ENCODE data around the gene TRAF7.
A peak's percentile ranks its signal among the peaks of the same experiment; 100 is the strongest.

TRAF7 gene

DNA sequence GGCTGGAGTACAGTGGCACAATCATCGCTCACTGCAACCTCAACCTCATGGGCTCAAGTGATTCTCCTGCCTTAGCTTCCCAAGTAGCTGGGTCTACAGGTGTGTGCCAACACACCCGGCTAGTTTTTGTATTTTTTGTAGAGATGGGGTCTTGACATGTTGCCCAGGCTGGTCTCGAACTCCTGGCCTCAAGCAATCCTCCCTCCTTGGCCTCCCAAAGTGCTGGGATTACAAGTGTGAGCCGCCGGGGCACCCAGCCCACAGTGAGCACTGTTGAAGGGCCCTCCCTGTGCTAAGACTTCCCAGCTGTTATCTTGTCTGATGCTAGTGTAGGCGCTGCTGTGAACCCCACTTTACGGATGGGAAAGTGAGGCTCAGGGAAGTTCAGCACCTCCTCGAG is 32.8 kb downstream of the TRAF7 start:
- no peak for DNase-seq (ENCODE audit: low read depth)
- TF ChIP-seq, protein P1, sequence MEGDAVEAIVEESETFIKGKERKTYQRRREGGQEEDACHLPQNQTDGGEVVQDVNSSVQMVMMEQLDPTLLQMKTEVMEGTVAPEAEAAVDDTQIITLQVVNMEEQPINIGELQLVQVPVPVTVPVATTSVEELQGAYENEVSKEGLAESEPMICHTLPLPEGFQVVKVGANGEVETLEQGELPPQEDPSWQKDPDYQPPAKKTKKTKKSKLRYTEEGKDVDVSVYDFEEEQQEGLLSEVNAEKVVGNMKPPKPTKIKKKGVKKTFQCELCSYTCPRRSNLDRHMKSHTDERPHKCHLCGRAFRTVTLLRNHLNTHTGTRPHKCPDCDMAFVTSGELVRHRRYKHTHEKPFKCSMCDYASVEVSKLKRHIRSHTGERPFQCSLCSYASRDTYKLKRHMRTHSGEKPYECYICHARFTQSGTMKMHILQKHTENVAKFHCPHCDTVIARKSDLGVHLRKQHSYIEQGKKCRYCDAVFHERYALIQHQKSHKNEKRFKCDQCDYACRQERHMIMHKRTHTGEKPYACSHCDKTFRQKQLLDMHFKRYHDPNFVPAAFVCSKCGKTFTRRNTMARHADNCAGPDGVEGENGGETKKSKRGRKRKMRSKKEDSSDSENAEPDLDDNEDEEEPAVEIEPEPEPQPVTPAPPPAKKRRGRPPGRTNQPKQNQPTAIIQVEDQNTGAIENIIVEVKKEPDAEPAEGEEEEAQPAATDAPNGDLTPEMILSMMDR (conservative IDR thresholded peaks at IDR 0.05; ENCODE audit: low read length) = no peak
- H3K4me3 ChIP-seq (ENCODE audit: low read length) = no peak overlapping the region

DNA sequence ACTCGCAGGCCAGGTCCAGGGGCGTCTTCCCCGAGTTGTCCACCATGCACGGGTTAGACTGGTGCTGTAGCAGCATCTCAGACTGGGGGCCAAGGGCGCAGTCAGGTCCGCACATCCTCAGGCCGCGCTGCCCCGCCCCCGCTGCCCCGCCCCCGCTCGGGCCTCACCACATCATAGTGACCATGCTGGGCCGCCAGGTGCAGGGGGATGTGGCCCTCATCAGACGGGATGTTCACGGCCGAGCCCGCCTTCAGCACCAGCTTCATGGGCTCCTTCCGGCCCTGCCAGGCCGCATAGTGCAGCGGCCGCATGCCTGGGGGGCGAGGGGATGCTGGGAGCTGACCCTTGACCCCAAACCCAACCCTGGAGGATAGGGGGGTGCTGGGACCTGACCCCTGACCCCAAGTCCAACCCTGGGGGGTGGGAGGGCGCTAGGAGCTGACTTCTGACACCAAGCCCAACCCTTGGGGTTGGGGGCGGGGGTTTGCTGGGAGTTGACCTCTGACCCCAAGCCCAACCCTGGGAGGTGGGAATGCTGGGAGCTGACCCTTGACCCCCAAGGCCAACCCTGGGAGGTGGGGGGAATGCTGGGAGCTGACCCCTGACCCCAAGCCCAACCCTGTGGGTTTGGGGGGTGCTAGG is 33.8 kb downstream of the TRAF7 start:
- H3K4me3 ChIP-seq (ENCODE audit: low read length) = no peak overlapping the region
- DNase-seq (ENCODE audit: low read depth) = no peak
- TF ChIP-seq, protein P1 (conservative IDR thresholded peaks at IDR 0.05; ENCODE audit: low read length) = no peak

GRCh38 chr16:2190002-2190658 is 34.5 kb downstream of the TRAF7 start:
- TF ChIP-seq, protein P1 (conservative IDR thresholded peaks at IDR 0.05; ENCODE audit: low read length) = no peak
- no peak overlapping the region for H3K4me3 ChIP-seq (ENCODE audit: low read length)
- DNase-seq (ENCODE audit: low read depth) = no peak

GRCh38 chr16:2190659-2191445 is 35.3 kb downstream of the TRAF7 start:
- H3K4me3 ChIP-seq (ENCODE audit: low read length) = no peak overlapping the region
- TF ChIP-seq, protein P1 (conservative IDR thresholded peaks at IDR 0.05; ENCODE audit: low read length) = no peak
- DNase-seq (ENCODE audit: low read depth) = no peak

DNA sequence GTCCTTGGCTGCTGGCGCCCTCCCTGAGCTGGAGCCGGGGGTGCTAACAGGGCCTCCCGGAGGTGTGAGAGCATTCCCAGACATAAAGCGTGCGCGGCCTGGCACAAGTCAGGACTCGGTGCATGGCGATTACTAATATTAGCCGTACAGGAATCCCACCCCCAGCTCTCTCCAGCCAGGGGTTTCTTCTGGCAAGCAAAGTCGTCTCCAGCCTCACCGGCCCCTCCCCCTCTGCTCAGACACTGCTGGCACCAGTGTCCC is 35.8 kb downstream of the TRAF7 start:
- TF ChIP-seq, protein P1 (conservative IDR thresholded peaks at IDR 0.05; ENCODE audit: low read length) = no peak
- no peak for DNase-seq (ENCODE audit: low read depth)
- H3K4me3 ChIP-seq (ENCODE audit: low read length) = no peak overlapping the region

GRCh38 chr16:2194166-2194834 is 38.7 kb downstream of the TRAF7 start:
- TF ChIP-seq, protein P1 (conservative IDR thresholded peaks at IDR 0.05; ENCODE audit: low read length) = no peak
- H3K4me3 ChIP-seq (ENCODE audit: low read length) = no peak overlapping the region
- DNase-seq (ENCODE audit: low read depth) = peak; percentile 22
